ENCODE results near the gene MANEA. TPM values are rescaled to one million over a fixed set of nuclear protein-coding genes. Genes with fewer than 3 reads are reported as not detected.
"Not testable (repeated sequence)": the region's sequence is repeated elsewhere in the genome, so short reads cannot be mapped to it uniquely, and the experiment has no call there.

The MANEA gene
- total RNA-seq, 1 donor from 2014 or later: 5.3 TPM

DNA sequence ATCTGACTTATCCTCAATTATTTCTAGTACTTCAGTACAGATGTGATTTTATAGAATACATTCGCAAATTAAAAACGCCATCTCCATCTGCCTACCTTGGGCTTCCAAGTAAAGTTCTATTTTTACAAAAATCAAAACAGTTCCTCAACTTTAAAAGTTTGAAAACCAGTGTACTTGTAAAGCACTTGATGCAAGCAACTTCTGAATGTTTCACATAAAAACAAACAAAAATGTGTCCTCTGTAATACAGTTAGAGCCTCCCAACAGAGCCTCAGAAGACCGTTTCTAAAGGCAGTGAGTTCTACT, 384 bp upstream of the MANEA start:
- no peaks in the 10 kb centered on the region for H3K27me3 ChIP-seq (ENCODE audit: control insufficient read depth, insufficient read depth, low read length)
- TF ChIP-seq CTCF (IDR thresholded peaks at IDR 0.05; ENCODE audit: insufficient read depth, low read length, severe bottlenecking): no peak
- no peak for FAIRE-seq
- DNase-seq (ENCODE audit: low read depth): peak; percentile 37
- no peaks in the 10 kb centered on the region for H3K36me3 ChIP-seq (ENCODE audit: control insufficient read depth, insufficient read depth, low read length)
- H3K4me3 ChIP-seq (ENCODE audit: low read depth, low read length): peak overlapping the region; percentile 81

- no peak for TF ChIP-seq CTCF (IDR thresholded peaks at IDR 0.05; ENCODE audit: insufficient read depth, low read length, severe bottlenecking)
Measured at GRCh38 chr6:95578106-95578410, 723 bp downstream of the MANEA start.

DNA sequence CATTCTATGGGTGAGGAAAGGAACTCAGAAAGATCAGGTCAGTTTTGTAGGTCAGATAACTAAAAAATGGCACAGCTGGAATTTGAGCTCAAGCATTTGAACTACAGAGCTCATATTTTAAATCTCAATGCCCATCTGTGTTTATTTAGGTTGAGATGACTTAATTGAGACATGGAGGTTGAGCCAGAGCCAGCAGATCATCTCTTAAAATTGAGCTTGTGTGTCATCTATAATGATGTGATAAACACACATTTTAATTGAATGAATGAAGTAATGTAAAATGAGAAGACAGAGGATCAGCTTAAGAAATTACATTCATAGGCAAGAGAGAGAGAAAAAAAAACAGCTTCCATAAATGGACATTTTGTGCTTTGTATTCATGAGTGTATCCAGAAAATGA, 3.7 kb downstream of the MANEA start:
- FAIRE-seq (no peak), DNase-seq (ENCODE audit: low read depth) (no peak)
- H3K4me3 ChIP-seq (ENCODE audit: low read depth, low read length): no peak overlapping the region
- H3K27me3 ChIP-seq (ENCODE audit: control insufficient read depth, insufficient read depth, low read length): no peaks in the 10 kb centered on the region
- no peak for TF ChIP-seq CTCF (IDR thresholded peaks at IDR 0.05; ENCODE audit: insufficient read depth, low read length, severe bottlenecking)
- H3K36me3 ChIP-seq (ENCODE audit: control insufficient read depth, insufficient read depth, low read length): no peaks in the 10 kb centered on the region

More at GRCh38 chr6:95578106-95578410, 723 bp downstream of the MANEA start:
- Histone ChIP-seq H3K27me3 (ENCODE audit: control insufficient read depth, insufficient read depth, low read length) (no peaks in the 10 kb centered on the region), H3K4me3 (ENCODE audit: low read depth, low read length) (peak overlapping the region; percentile 81), H3K36me3 (ENCODE audit: control insufficient read depth, insufficient read depth, low read length) (no peaks in the 10 kb centered on the region)
- DNase-seq (ENCODE audit: low read depth) (peak; percentile 9), FAIRE-seq (no peak)

DNA sequence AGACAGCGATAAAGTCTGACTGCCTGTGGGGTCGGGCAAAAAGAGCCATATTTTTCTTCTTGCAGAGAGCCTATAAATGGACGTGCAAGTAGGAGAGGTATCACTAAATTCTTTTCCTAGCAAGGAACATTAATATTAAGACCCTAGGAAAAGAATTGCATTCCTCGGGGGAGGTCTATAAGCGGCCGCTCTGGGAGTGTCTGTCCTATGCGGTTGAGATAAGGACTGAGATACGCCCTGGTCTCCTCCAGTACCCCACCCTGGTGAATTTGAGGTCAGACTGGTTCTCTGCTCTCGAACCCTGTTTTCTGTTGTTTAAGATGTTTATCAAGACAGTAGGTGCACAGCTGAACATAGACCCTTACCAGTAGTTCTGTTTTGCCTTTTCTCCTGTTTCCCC, 6.9 kb downstream of the MANEA start:
- not testable (repeated sequence) for H3K4me3 ChIP-seq (ENCODE audit: low read depth, low read length); FAIRE-seq; H3K36me3 ChIP-seq (ENCODE audit: control insufficient read depth, insufficient read depth, low read length); H3K27me3 ChIP-seq (ENCODE audit: control insufficient read depth, insufficient read depth, low read length); DNase-seq (ENCODE audit: low read depth)

GRCh38 chr6:95587989-95588388, 10.7 kb downstream of the MANEA start:
- FAIRE-seq: no peak
- no peak for DNase-seq (ENCODE audit: low read depth)
- no peaks in the 10 kb centered on the region for H3K27me3 ChIP-seq (ENCODE audit: control insufficient read depth, insufficient read depth, low read length)
- H3K4me3 ChIP-seq (ENCODE audit: low read depth, low read length): no peak overlapping the region
- TF ChIP-seq CTCF (IDR thresholded peaks at IDR 0.05; ENCODE audit: insufficient read depth, low read length, severe bottlenecking): no peak
- no peaks in the 10 kb centered on the region for H3K36me3 ChIP-seq (ENCODE audit: control insufficient read depth, insufficient read depth, low read length)

DNA sequence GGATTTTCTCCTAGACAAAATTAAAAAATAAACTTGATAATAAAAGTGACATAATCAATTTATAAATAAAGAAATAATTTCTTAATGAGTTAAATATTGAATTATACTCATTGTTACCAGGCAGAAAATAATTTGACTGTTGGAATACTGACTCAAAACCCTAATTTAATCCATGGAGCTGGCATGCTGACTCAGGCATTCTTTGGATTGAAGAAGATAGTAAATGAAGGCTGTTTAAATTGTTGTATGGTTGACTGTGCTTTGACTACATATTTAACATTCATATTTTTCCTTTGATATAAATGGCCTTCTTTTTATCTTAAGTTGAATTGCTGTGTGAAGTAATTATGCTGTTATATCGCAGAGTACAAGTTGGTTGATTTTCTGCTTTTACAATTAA, 11.7 kb downstream of the MANEA start:
- FAIRE-seq (no peak), DNase-seq (ENCODE audit: low read depth) (no peak)
- Histone ChIP-seq H3K36me3 (ENCODE audit: control insufficient read depth, insufficient read depth, low read length) (no peaks in the 10 kb centered on the region), H3K4me3 (ENCODE audit: low read depth, low read length) (no peak overlapping the region), H3K27me3 (ENCODE audit: control insufficient read depth, insufficient read depth, low read length) (no peaks in the 10 kb centered on the region)
- no peak for TF ChIP-seq CTCF (IDR thresholded peaks at IDR 0.05; ENCODE audit: insufficient read depth, low read length, severe bottlenecking)

All from bronchial epithelial cell (primary cell).